Keratinocyte (primary cell): Measurements from ENCODE around the gene ROBO2. TPM values are rescaled to one million over a fixed set of nuclear protein-coding genes. Genes with fewer than 3 reads are reported as not detected.
A peak's percentile ranks its signal among the peaks of the same experiment; 100 is the strongest.

Experiments
- DNase-seq: peaks from one replicate; pipeline ENCODE4 v3.0.0-alpha.2; 2011; ENCODE audit warnings: low read depth, missing footprints, low spot score
- FAIRE-seq: peaks from 2 replicates; lab custom pipeline; 2011; peaks lifted over from hg19 to GRCh38; lab: Jason Lieb, UNC
- H2AFZ ChIP-seq: 2 replicates; pipeline ENCODE4 v1.6.0; 2012; ENCODE audit warnings: low read length, control low read depth, inconsistent platforms; ENCODE audit not compliant: control insufficient read depth
- H3K27ac ChIP-seq: 2 replicates; pipeline ENCODE4 v1.5.1; 2011; ENCODE audit warnings: low read length; ENCODE audit not compliant: control insufficient read depth, insufficient read depth
- H3K27me3 ChIP-seq: 3 replicates; pipeline ENCODE4 v1.6.0; 2011; ENCODE audit warnings: low read length; ENCODE audit not compliant: control insufficient read depth, insufficient read depth; ENCODE audit errors: extremely low read depth
- H3K36me3 ChIP-seq, 2 experiments: 2 replicates in 1 of 2; 3 replicates in 1 of 2; pipeline ENCODE4 v1.5.1; 2011; ENCODE audit warnings: low read length in 2 of 2, mild to moderate bottlenecking in 1 of 2; ENCODE audit not compliant: control insufficient read depth in 2 of 2, insufficient read depth in 2 of 2; ENCODE audit errors: extremely low read depth in 1 of 2
- H3K4me1 ChIP-seq: 3 replicates; pipeline ENCODE4 v1.5.1; 2011; ENCODE audit warnings: low read length; ENCODE audit not compliant: control insufficient read depth, insufficient read depth; ENCODE audit errors: extremely low read depth
- H3K4me2 ChIP-seq: 3 replicates; pipeline ENCODE4 v1.6.0; 2011; ENCODE audit warnings: low read depth, low read length; ENCODE audit not compliant: control insufficient read depth, insufficient read depth; ENCODE audit errors: extremely low read depth
- H3K4me3 ChIP-seq, 3 experiments: fragments of 200-600 bp in 1 of 3; sonication (generic) in 1 of 3; 2 replicates in 2 of 3; 3 replicates in 1 of 3; pipeline ENCODE4 v1.5.1; 2011 to 2016; ENCODE audit warnings: low read length in 3 of 3, mild to moderate bottlenecking in 3 of 3, control low read depth in 2 of 3, inconsistent platforms in 1 of 3, low read depth in 1 of 3, mixed read lengths in 1 of 3, mixed run types in 1 of 3, moderate library complexity in 1 of 3; ENCODE audit not compliant: control insufficient read depth in 2 of 3, insufficient read depth in 2 of 3; ENCODE audit errors: extremely low read depth in 1 of 3
- H3K79me2 ChIP-seq: 2 replicates; pipeline ENCODE4 v1.6.0; 2012; ENCODE audit warnings: low read length; ENCODE audit not compliant: control insufficient read depth, insufficient read depth
- H3K9ac ChIP-seq: 3 replicates; pipeline ENCODE4 v1.6.0; 2011; ENCODE audit warnings: low read length; ENCODE audit not compliant: control insufficient read depth, insufficient read depth; ENCODE audit errors: extremely low read depth
- H3K9me1 ChIP-seq: 3 replicates; pipeline ENCODE4 v1.6.0; 2011; ENCODE audit warnings: low read length; ENCODE audit not compliant: control insufficient read depth, insufficient read depth; ENCODE audit errors: extremely low read depth
- H3K9me3 ChIP-seq: 2 replicates; pipeline ENCODE4 v1.5.1; 2012; ENCODE audit warnings: low read depth, low read length; ENCODE audit not compliant: control insufficient read depth
- H4K20me1 ChIP-seq: 3 replicates; pipeline ENCODE4 v1.6.0; 2011; ENCODE audit warnings: low read length; ENCODE audit not compliant: control insufficient read depth, insufficient read depth; ENCODE audit errors: extremely low read depth
- EZH2 ChIP-seq: IDR thresholded peaks from one replicate; pipeline ENCODE4 v1.6.1; 2012; ENCODE audit warnings: inconsistent platforms, mild to moderate bottlenecking, low read length, moderate library complexity
- dilution Hi-C: fragments of 300-500 bp; cut with MboI; formaldehyde crosslinking; loops from one replicate; pipeline ENCODE4 v1.7.0; 2020; ENCODE audit warnings: low sequenced_read_pairs; ENCODE audit not compliant: extremely low pct_ligation_motif_present
- polyA plus RNA-seq, 5 experiments: library from polyadenylated mRNA; depleted of rRNA in 3 of 5; stranded (reverse) in 3 of 5; stranded (forward) in 1 of 5; unstranded in 1 of 5; fragments of >200 nt; gene quantifications; 1 replicate in 1 of 5; 2 replicates in 3 of 5; 3 replicates in 1 of 5; pipeline versions ENCODE4 v1.2.1 to v1.2.3, GENCODE V29; 2011 to 2012; ENCODE audit warnings: missing spikeins in 2 of 5, low read depth in 1 of 5, low replicate concordance in 1 of 5
- TF ChIP-seq, protein P1 (sequence below), 3 experiments: IDR thresholded peaks in 1 of 3; conservative IDR thresholded peaks in 1 of 3; optimal IDR thresholded peaks in 1 of 3; 2 replicates in 2 of 3; 3 replicates in 1 of 3; pipeline versions ENCODE3 to v1.5.1; 2011; ENCODE audit warnings: low read length in 3 of 3, mild to moderate bottlenecking in 3 of 3, moderate library complexity in 2 of 3, control low read depth in 1 of 3, inconsistent platforms in 1 of 3; ENCODE audit not compliant: insufficient read depth in 2 of 3; ENCODE audit errors: extremely low read depth in 1 of 3

The ROBO2 gene
- polyA plus RNA-seq, 1 donor (not counting 4 experiments of a cell fraction or from before 2014, with no cell fraction given), result 0.30 TPM

DNA sequence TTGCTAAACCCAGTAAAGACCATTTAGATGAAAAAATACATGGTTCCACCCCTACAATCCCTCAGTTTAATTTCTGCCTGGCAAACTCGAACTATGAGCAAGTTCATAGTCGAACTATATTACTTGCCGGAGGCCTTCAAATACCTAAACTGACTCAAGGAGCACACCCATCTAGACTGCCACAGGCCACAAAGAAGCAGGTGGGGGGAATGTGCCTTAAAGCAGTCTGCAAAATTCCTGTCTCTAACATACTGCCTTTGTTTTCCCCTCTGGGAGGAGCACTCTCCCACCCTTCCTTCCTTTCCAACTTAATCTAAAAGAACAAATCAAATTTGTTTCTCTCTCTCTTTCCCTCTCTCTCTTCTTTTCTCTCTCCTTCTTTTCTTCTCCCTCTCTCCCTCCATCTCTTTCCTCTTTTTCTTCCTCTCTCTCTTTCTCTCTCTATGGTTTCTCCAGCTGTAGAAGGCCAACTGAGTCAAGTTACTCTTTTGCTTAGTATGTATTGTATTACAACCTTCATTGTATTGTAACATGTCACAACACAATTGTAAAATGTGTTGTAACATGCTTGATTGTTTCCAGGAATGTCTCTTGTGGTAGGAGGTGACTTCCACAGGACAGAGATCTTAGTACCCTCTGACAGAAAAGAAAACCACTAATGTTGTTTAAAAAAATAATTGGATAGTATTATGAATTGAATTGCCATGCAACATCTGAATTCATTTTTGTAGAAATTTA lies 496.3 kb downstream of the ROBO2 start:
- H3K27me3 ChIP-seq, result no peaks in the 10 kb centered on the region
- FAIRE-seq (peak; percentile 20), DNase-seq (peak; percentile 21)
- H3K36me3 ChIP-seq, result no peaks in the 10 kb centered on the region
- peak overlapping the region; percentile 25 for H3K4me2 ChIP-seq
- no peak overlapping the region for H3K27ac ChIP-seq
- no peak overlapping the region for H2AFZ ChIP-seq
- no peak overlapping the region for H3K9ac ChIP-seq
- no peak overlapping the region for H3K4me3 ChIP-seq
- TF ChIP-seq, protein P1, sequence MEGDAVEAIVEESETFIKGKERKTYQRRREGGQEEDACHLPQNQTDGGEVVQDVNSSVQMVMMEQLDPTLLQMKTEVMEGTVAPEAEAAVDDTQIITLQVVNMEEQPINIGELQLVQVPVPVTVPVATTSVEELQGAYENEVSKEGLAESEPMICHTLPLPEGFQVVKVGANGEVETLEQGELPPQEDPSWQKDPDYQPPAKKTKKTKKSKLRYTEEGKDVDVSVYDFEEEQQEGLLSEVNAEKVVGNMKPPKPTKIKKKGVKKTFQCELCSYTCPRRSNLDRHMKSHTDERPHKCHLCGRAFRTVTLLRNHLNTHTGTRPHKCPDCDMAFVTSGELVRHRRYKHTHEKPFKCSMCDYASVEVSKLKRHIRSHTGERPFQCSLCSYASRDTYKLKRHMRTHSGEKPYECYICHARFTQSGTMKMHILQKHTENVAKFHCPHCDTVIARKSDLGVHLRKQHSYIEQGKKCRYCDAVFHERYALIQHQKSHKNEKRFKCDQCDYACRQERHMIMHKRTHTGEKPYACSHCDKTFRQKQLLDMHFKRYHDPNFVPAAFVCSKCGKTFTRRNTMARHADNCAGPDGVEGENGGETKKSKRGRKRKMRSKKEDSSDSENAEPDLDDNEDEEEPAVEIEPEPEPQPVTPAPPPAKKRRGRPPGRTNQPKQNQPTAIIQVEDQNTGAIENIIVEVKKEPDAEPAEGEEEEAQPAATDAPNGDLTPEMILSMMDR (optimal IDR thresholded peaks at IDR 0.05 in 1 of 3, IDR thresholded peaks at IDR 0.05 in 1 of 3, conservative IDR thresholded peaks at IDR 0.05 in 1 of 3; ENCODE audit: extremely low read depth in 1 of 3, insufficient read depth in 2 of 3, low read length in 3 of 3), result peak in 1 of 3 experiments; percentile 1
- no peak for TF ChIP-seq EZH2
- H4K20me1 ChIP-seq, result no peaks in the 10 kb centered on the region
- H3K79me2 ChIP-seq, result no peaks in the 10 kb centered on the region
- H3K9me3 ChIP-seq, result no peaks in the 10 kb centered on the region
- dilution Hi-C loops, result no loop called here
- peaks cover 5% of the 10 kb centered on the region for H3K4me1 ChIP-seq
- no peaks in the 10 kb centered on the region for H3K9me1 ChIP-seq

GRCh38 chr3:77539014-77539413 lies 499.1 kb downstream of the ROBO2 start:
- Histone ChIP-seq H3K9me1 (no peaks in the 10 kb centered on the region), H3K27me3 (no peaks in the 10 kb centered on the region), H3K79me2 (no peaks in the 10 kb centered on the region), H3K4me3 (no peak overlapping the region), H3K4me2 (no peak overlapping the region), H3K4me1 (peaks cover 5% of the 10 kb centered on the region), H3K36me3 (no peaks in the 10 kb centered on the region), H2AFZ (no peak overlapping the region), H4K20me1 (no peaks in the 10 kb centered on the region), H3K27ac (no peak overlapping the region), H3K9ac (no peak overlapping the region), H3K9me3 (no peaks in the 10 kb centered on the region)
- TF ChIP-seq, protein P1 (optimal IDR thresholded peaks at IDR 0.05 in 1 of 3, IDR thresholded peaks at IDR 0.05 in 1 of 3, conservative IDR thresholded peaks at IDR 0.05 in 1 of 3; ENCODE audit: extremely low read depth in 1 of 3, insufficient read depth in 2 of 3, low read length in 3 of 3), result no peak
- no peak for TF ChIP-seq EZH2
- DNase-seq (no peak), FAIRE-seq (no peak)
- dilution Hi-C loops, result no loop called here
